Measurements from ENCODE around the gene HS3ST3A1.

DNA sequence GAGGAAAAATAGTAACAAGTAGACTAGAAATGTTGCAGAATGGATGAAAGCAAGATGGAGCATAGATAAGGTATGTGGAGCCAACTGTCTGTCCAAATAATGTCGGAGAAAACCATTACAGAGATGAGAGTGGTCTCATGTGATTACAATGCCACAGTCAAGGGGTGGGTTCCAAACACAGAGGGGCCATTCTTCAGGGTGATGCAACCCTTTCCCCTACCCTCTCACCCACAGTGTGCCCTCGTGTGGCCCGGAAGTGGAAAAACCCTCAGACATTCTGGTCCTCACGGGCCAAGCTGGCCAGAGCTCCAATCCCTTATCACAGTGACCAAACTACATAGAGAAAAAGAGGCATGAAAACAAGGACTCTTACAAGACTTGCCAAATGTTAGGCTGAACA, 17.7 kb upstream of the HS3ST3A1 start:
- TF ChIP-seq, protein P1, sequence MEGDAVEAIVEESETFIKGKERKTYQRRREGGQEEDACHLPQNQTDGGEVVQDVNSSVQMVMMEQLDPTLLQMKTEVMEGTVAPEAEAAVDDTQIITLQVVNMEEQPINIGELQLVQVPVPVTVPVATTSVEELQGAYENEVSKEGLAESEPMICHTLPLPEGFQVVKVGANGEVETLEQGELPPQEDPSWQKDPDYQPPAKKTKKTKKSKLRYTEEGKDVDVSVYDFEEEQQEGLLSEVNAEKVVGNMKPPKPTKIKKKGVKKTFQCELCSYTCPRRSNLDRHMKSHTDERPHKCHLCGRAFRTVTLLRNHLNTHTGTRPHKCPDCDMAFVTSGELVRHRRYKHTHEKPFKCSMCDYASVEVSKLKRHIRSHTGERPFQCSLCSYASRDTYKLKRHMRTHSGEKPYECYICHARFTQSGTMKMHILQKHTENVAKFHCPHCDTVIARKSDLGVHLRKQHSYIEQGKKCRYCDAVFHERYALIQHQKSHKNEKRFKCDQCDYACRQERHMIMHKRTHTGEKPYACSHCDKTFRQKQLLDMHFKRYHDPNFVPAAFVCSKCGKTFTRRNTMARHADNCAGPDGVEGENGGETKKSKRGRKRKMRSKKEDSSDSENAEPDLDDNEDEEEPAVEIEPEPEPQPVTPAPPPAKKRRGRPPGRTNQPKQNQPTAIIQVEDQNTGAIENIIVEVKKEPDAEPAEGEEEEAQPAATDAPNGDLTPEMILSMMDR (IDR thresholded peaks at IDR 0.05), result no peak
- TF ChIP-seq POLR2A (IDR thresholded peaks at IDR 0.05), result no peak

All from sigmoid colon (tissue), 3 donors.